ENCODE data around the gene NPHP4. TPM values are rescaled to one million over a fixed set of nuclear protein-coding genes. Genes with fewer than 3 reads are reported as not detected.

Gene NPHP4
- total RNA-seq, 1 donor from 2014 or later = 3.2 TPM

DNA sequence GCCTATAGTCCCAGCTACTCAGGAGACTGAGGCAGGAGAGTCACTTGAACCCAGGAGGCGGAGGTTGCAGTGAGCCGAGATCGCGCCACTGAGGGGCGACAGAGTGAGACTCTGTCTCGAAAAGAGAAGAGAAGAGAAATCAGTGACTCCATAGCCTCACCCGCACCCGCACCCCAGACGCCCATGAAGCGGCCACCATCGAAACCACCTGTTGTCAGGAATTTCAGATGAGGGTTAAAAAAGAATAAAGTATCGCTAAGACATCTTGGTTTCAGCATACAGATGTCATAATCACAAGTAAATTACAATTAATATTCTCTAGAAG, 47.4 kb downstream of the NPHP4 start:
- TF ChIP-seq, protein P1, sequence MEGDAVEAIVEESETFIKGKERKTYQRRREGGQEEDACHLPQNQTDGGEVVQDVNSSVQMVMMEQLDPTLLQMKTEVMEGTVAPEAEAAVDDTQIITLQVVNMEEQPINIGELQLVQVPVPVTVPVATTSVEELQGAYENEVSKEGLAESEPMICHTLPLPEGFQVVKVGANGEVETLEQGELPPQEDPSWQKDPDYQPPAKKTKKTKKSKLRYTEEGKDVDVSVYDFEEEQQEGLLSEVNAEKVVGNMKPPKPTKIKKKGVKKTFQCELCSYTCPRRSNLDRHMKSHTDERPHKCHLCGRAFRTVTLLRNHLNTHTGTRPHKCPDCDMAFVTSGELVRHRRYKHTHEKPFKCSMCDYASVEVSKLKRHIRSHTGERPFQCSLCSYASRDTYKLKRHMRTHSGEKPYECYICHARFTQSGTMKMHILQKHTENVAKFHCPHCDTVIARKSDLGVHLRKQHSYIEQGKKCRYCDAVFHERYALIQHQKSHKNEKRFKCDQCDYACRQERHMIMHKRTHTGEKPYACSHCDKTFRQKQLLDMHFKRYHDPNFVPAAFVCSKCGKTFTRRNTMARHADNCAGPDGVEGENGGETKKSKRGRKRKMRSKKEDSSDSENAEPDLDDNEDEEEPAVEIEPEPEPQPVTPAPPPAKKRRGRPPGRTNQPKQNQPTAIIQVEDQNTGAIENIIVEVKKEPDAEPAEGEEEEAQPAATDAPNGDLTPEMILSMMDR (IDR thresholded peaks at IDR 0.05; ENCODE audit: insufficient read depth, low read length, severe bottlenecking) = no peak
- Histone ChIP-seq H3K4me3 (ENCODE audit: low read depth, low read length) (no peak overlapping the region), H3K27me3 (ENCODE audit: control insufficient read depth, insufficient read depth, low read length) (no peaks in the 10 kb centered on the region), H3K36me3 (ENCODE audit: control insufficient read depth, insufficient read depth, low read length) (no peaks in the 10 kb centered on the region)
- no peak for DNase-seq (ENCODE audit: low read depth)
- FAIRE-seq = no peak

GRCh38 chr1:5944154-5944842, 47.9 kb downstream of the NPHP4 start:
- FAIRE-seq (no peak), DNase-seq (ENCODE audit: low read depth) (no peak)
- Histone ChIP-seq H3K27me3 (ENCODE audit: control insufficient read depth, insufficient read depth, low read length) (no peaks in the 10 kb centered on the region), H3K4me3 (ENCODE audit: low read depth, low read length) (no peak overlapping the region), H3K36me3 (ENCODE audit: control insufficient read depth, insufficient read depth, low read length) (no peaks in the 10 kb centered on the region)
- TF ChIP-seq, protein P1 (IDR thresholded peaks at IDR 0.05; ENCODE audit: insufficient read depth, low read length, severe bottlenecking) = no peak

- no peaks in the 10 kb centered on the region for H3K27me3 ChIP-seq (ENCODE audit: control insufficient read depth, insufficient read depth, low read length)
- TF ChIP-seq, protein P1 (IDR thresholded peaks at IDR 0.05; ENCODE audit: insufficient read depth, low read length, severe bottlenecking) = no peak
- no peak overlapping the region for H3K4me3 ChIP-seq (ENCODE audit: low read depth, low read length)
- no peak for FAIRE-seq
- H3K36me3 ChIP-seq (ENCODE audit: control insufficient read depth, insufficient read depth, low read length) = no peaks in the 10 kb centered on the region
- DNase-seq (ENCODE audit: low read depth) = no peak
Measured at GRCh38 chr1:5943343-5944124, 48.7 kb downstream of the NPHP4 start.

GRCh38 chr1:5941671-5942070, 50.6 kb downstream of the NPHP4 start:
- FAIRE-seq = no peak

GRCh38 chr1:5940723-5941407, 51.4 kb downstream of the NPHP4 start:
- FAIRE-seq (no peak), DNase-seq (ENCODE audit: low read depth) (no peak)
- Histone ChIP-seq H3K4me3 (ENCODE audit: low read depth, low read length) (no peak overlapping the region), H3K27me3 (ENCODE audit: control insufficient read depth, insufficient read depth, low read length) (no peaks in the 10 kb centered on the region), H3K36me3 (ENCODE audit: control insufficient read depth, insufficient read depth, low read length) (no peaks in the 10 kb centered on the region)
- TF ChIP-seq, protein P1 (IDR thresholded peaks at IDR 0.05; ENCODE audit: insufficient read depth, low read length, severe bottlenecking) = no peak

More at GRCh38 chr1:5941671-5942070, 50.6 kb downstream of the NPHP4 start:
- TF ChIP-seq, protein P1 (IDR thresholded peaks at IDR 0.05; ENCODE audit: insufficient read depth, low read length, severe bottlenecking) = no peak
- H3K4me3 ChIP-seq (ENCODE audit: low read depth, low read length) = no peak overlapping the region
- H3K27me3 ChIP-seq (ENCODE audit: control insufficient read depth, insufficient read depth, low read length) = no peaks in the 10 kb centered on the region
- DNase-seq (ENCODE audit: low read depth) = no peak
- H3K36me3 ChIP-seq (ENCODE audit: control insufficient read depth, insufficient read depth, low read length) = no peaks in the 10 kb centered on the region
